Measurements from ENCODE around the gene ZPBP2.
"Not testable (repeated sequence)": the region's sequence is repeated elsewhere in the genome, so short reads cannot be mapped to it uniquely, and the experiment has no call there.

The ZPBP2 gene

GRCh38 chr17:39855911-39856649 lies 11.9 kb upstream of the ZPBP2 start:
- not testable (repeated sequence) for DNase-seq (ENCODE audit: low spot score)

GRCh38 chr17:39861235-39861634 lies 6.8 kb upstream of the ZPBP2 start:
- no peak for DNase-seq (ENCODE audit: low spot score)

- DNase-seq (ENCODE audit: low spot score) = no peak
These were observed 4.6 kb upstream of the ZPBP2 start for GRCh38 chr17:39863244-39863917.

GRCh38 chr17:39863918-39864746 lies 3.9 kb upstream of the ZPBP2 start, which contains the start of gene IKZF3:
Gene IKZF3 (minus strand): TSS chr17:39864312. CDS start chr17:39864126, 186 bp downstream.
- peak; percentile 87 for DNase-seq (ENCODE audit: low spot score)

GRCh38 chr17:39866013-39866730 lies 1.8 kb upstream of the ZPBP2 start:
- no peak for DNase-seq (ENCODE audit: low spot score)

- no peak for DNase-seq (ENCODE audit: low spot score)
These were observed 720 bp upstream of the ZPBP2 start for GRCh38 chr17:39867084-39867879.

GRCh38 chr17:39868554-39868942 lies 546 bp downstream of the ZPBP2 start:
- DNase-seq (ENCODE audit: low spot score) = no peak

- no peak for DNase-seq (ENCODE audit: low spot score)
These were observed 2.8 kb downstream of the ZPBP2 start for GRCh38 chr17:39870776-39871175.

- no peak for DNase-seq (ENCODE audit: low spot score)
These were observed 3.8 kb downstream of the ZPBP2 start for GRCh38 chr17:39871801-39872200.

GRCh38 chr17:39872751-39873150 lies 4.7 kb downstream of the ZPBP2 start:
- no peak for DNase-seq (ENCODE audit: low spot score)

- not testable (repeated sequence) for DNase-seq (ENCODE audit: low spot score)
These were observed 18.1 kb downstream of the ZPBP2 start for GRCh38 chr17:39886102-39886501.

GRCh38 chr17:39887078-39887477 lies 19.1 kb downstream of the ZPBP2 start:
- DNase-seq (ENCODE audit: low spot score) = no peak

- DNase-seq (ENCODE audit: low spot score) = no peak
These were observed 21.2 kb downstream of the ZPBP2 start for GRCh38 chr17:39889200-39889599.

GRCh38 chr17:39894681-39895376 lies 26.8 kb downstream of the ZPBP2 start:
- no peak for DNase-seq (ENCODE audit: low spot score)

GRCh38 chr17:39898088-39898487 lies 30.1 kb downstream of the ZPBP2 start:
- no peak for DNase-seq (ENCODE audit: low spot score)

- no peak for DNase-seq (ENCODE audit: low spot score)
These were observed 31.2 kb downstream of the ZPBP2 start for GRCh38 chr17:39899215-39899614.

- not testable (repeated sequence) for DNase-seq (ENCODE audit: low spot score)
These were observed 34.0 kb downstream of the ZPBP2 start for GRCh38 chr17:39902027-39902426.

- no peak for DNase-seq (ENCODE audit: low spot score)
These were observed 35.3 kb downstream of the ZPBP2 start for GRCh38 chr17:39903158-39903884.

GRCh38 chr17:39904990-39905288 lies 36.9 kb downstream of the ZPBP2 start:
- DNase-seq (ENCODE audit: low spot score) = peak; percentile 34

- no peak for DNase-seq (ENCODE audit: low spot score)
These were observed 40.9 kb downstream of the ZPBP2 start for GRCh38 chr17:39908789-39909352.
